ENCODE results near the gene RTTN.
"Not testable (repeated sequence)": the region's sequence is repeated elsewhere in the genome, so short reads cannot be mapped to it uniquely, and the experiment has no call there.

Gene RTTN

DNA sequence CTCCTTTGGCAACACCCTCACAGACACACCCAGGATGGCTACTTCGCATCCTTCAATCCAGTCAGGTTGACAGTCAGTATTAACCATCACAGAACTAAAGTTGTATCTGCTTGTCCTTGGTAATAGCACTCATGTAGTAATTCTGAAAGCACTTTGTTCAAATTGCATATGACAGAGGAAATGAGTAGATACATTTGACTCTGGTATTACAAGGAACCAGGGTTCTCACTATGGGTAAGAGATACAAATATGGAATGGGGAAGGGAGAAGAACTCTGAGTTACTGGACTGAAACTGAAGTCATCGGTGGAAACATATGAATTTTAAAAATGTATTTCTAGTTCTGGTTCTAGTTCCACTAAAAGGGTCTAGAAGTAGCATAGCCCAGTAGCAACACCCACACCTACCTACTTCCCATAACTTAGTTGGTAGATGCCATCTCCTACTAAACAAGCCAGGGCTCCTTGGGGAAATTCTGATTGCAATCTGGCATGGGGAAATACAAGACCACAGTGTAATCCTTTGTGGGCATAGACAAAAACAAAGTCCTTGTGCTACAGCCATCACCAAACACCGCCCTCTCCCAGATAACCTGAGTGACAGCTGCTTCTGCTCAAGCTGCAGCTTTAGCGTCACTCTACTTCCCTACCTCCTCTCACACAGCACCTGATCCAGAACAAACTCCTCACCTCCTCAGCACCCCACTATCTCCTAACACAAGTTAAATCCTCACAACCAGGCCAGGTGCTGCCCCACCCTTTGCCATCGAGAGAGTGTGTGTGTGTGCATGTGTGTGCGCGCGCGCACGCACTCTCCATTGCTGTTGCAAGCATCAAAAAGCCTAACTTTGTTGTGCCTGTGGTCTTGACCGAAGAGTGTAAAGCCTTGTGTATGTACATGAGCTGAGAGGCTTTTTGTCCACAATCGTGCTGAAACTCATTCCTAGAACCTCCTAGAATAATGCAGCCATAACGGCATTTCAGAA, 226.5 kb downstream of the RTTN start:
- DNase-seq (ENCODE audit: low read depth, low spot score): no peak

DNA sequence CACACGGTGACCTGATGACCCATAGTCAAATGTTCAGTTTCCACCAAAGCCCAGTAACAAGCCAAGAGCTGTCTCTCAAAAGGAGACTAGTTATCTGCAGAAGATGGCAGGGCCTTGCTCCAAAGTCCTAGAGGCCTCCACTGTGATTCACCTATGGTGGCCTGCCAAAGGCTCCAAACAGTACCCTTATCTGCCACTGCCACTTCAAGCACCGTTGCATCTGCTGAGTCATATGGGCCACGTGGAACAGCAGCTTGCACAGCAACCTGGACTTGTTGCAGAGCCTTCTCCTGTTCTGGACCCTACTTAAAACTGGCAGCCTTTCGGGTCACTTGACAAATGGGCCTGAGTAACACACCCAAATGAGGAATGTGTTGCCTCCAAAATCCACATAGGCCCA, 230.2 kb downstream of the RTTN start:
- not testable (repeated sequence) for DNase-seq (ENCODE audit: low read depth, low spot score)

DNA sequence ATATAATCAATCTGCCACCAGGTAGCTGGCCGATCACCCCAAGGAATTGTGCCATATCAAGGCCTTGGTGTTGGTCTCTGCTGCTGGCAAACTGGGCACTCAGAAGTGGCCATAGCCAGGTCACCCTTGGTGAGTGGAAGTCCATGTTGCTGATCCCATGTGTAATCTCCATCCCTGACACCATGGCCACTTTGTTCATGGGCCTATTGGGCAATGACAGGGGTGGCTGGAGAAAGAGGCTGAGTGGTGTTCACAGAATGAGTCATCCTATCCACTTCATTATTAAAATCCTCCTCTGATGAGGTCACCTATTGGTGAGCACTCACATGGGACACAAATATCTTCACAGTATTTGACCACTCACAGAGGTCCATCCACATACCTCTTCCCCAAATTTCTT, 231.1 kb downstream of the RTTN start:
- DNase-seq (ENCODE audit: low read depth, low spot score): no peak

DNA sequence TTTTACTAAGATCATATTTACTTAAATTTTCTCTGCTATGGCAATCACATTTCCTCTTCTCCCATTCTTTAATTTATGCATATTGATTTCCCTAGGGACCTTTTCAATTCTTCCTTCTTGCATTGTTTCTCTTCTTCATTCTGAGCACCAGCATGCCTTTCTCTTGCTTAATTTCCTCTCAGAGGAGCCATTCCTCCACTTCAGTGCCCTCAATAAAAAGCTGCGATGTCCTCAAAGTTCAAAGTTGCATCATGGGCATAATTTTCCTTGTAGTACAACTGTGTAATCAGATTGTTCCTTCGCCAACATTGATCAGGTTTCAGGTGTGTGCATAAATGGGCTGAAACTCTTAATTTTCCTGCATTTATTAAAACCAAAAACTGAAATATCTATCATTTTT, 236.0 kb downstream of the RTTN start:
- no peak for DNase-seq (ENCODE audit: low read depth, low spot score)

DNA sequence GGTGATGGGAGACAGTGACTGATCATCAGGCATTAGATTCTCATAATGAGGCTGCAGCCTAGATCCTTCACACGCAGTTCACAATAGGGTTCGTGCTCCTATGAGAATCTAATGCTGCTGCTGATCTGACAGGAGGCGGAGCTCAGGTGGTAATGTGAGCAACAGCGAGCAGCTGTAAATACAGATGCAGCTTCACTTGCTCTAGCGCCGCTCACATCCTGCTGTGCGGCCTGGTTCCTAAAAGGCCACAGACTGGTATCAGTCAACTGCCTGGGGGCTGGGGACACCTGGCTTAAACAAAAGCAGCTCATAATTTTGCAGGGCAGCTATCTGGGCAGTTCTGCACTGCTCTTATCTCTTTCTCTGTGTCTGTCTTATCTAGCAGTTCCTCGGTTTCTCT, 237.4 kb downstream of the RTTN start:
- DNase-seq (ENCODE audit: low read depth, low spot score): no peak

DNA sequence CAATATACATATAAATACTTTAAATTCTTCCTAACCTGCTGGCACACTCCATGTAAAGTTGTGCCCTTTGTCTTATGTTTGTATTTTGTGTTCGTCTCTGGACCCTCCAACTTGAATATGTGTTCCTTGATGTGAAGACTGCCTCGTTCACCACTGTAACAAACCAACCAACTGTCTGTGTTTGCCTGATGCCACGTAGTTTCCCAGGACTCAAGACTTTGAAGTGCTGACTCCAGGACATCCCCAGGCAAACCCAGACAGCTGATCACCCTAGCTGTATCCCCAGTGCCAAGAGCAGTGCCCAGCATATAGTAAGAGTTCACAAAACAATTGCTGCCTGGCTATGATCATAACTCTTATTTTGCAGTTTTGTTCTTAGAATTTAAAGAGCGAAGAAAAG, 242.3 kb downstream of the RTTN start:
- DNase-seq (ENCODE audit: low read depth, low spot score): no peak

DNA sequence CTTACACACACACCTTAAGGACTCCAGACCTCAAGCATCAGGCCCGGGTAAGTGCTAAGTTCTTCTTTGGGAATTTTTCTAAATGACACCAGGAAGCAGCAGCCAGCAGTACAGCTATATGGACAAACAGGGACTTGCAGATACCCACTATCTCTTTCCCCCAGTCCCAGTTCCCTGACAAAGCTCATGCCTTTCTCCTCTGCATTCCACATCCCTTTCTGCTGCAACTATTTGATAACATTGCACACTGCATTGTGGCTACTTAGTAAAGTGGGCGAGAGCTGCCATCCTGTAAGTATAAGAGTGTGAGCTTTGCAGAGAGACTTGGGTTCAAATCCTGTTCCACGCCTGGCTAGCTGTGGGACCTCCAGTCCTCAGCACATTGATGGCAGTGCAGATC, 243.8 kb downstream of the RTTN start:
- DNase-seq (ENCODE audit: low read depth, low spot score): no peak

DNA sequence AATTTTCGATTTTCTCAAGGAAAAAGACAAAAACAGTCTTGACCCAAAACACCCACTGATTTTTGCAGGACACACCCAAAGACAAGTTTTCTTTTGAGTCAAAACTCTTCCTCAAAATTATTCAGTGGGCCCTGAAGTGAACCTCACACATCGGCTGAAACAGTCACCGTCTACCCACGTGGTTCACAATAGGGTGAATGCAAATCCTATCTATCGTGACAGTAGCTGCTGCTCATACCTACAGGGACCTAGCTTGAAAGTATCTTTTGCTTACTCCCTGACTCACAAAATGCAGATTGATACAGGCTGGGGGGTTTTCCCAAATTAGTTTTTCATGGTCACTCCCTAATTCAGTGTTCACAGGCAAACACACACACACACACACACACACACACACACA, 247.1 kb downstream of the RTTN start:
- no peak for DNase-seq (ENCODE audit: low read depth, low spot score)

DNA sequence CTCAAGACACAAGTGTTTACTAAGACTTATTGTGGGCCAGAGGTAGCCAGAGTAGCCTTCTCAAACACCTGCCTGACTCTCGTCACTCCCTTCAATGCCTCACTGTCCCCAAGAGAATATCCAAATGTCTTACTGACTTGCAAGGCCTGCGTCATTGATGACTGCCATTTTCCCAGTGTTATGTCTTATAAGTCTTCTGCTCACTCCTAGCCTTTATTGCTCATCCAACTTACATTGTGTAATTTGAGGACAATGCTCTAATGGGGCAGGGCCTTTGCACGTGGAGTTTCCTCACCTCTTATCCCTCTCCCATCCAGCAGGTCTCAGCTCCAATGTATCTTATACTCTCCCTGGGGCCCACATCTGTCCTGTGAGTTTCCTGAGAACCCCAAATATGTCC, 247.7 kb downstream of the RTTN start:
- no peak for DNase-seq (ENCODE audit: low read depth, low spot score)

DNA sequence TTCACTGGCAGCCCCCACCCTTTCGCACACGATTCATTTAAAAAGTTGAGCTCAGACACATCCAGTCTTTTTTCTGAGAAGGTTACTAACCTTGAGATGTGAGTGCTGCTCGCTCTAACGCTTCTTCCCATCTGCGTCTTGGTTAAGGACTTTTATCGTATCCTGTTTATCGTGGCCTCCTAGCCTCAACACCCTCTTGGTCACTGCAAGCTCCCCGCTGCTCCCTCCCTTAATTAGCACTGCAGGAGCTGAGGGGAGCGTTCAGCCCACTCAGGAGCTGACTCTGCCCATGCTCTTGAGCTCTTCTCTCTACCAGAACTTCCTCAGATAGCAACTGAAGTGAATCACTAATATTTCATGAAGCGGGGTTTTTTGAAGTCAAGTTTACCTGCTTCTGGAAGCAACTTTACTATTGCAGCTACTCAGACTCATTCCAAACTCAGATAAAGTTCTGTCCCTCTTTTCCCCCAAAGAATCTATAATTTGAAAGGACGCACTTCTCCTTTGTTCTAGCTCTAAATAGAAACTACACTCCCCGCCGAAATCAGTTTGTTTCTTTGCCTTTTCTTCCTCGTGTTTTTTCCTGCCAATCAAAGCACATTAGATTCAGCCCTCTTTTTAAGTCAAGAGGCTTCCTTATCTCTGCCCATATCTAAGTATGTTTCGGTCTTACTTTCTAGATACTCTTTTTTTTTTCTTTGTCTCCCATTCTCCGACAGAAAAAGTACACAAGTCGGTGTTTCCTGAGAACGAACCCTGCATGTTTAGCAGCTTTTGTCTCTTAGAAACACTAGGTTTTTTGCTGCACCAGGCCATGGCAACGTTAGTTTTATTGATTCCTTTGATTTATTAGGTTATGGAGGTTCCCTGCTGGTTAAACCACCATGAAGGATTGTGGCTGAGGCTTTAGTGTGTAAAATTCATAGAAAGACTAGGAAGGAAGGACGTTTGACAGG, 248.5 kb downstream of the RTTN start:
- no peak for DNase-seq (ENCODE audit: low read depth, low spot score)

DNA sequence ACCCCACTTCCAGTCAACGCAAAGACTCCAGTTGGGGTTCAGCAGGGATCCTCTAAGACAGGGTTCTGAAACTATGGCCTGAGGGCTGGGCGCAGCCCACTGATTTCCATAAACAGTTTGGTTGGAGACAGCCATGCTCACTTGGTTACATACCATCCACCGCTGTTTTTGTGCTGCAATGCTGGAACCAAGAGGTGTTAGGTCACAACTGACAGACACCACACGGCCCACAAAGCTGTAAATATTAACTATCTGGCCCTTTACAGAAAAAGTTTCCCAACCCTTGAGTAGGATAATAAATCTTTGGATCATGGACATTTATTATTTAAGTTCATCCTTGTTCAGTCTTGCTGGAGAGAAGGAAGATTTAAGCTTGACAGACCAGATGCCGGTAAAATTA, 249.4 kb downstream of the RTTN start:
- no peak for DNase-seq (ENCODE audit: low read depth, low spot score)

DNA sequence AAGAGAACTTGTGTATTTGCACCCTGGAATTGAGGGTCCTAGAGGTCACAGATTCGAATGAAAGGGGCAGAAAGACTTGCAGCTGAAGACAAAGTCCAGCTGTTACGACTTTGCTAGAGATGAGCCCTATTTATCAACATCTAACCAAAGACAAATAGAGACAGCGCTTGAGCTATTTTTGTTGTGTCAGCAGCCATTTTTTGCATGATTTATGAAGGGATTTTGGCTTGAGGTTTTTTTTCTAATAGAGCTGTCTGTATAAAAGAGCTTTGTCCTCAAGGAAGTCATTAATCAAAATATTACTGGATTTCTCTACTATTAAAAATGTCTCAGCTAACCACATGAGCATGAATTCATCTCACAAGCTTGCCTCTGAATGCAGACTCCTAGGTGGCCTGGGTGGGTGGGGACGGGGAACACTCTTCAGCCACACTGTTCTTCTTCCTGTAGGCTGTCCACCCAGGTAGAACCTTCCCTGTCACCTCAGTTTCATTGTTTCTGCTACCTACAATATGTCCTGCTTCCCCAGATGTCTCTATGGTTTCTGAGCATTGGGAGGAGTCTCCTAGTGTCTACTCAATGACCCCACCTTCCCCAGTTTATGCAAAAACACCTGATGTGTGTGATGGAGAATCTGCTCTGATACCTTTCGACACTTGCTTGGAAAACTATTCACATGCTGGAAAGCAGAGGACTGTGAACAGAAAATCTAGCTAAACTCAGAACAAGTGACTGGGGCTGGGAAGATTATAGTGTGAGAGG, 250.6 kb downstream of the RTTN start:
- DNase-seq (ENCODE audit: low read depth, low spot score): no peak

DNA sequence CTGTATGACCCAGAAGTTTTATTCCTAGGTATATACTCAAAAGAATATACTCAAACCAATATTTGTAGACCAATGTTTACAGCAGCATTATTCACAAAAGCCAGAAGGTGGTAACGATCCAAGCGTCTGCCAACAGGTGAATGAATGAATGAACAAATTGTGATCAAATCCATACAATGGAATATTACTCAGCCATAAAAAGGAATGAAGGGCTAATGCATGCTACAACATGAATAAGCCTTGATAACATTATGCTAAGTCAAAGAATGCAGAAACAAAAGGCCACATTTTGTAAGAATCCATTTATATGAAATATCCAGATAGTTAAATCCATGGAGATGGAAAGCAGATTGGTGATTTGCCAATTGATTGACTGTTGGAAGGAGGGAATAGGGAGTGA, 252.3 kb downstream of the RTTN start:
- DNase-seq (ENCODE audit: low read depth, low spot score): no peak
